Duodenal mucosa (tissue), 2 donors: ENCODE measurements around the gene SRSF2.

ENCODE experiments used
- H3K27ac ChIP-seq: one replicate; pipeline ENCODE4 v1.7.0; 2013; ENCODE audit warnings: low read depth, low read length
- H3K27me3 ChIP-seq, 2 donors: one replicate each; pipeline ENCODE4 v1.7.0; 2013; ENCODE audit warnings: low read length in 2 of 2, control low read depth in 1 of 2; ENCODE audit not compliant: insufficient read depth in 2 of 2, control insufficient read depth in 1 of 2
- H3K36me3 ChIP-seq, 2 donors: one replicate each; pipeline ENCODE4 v1.7.0; 2013; ENCODE audit warnings: low read length in 2 of 2, control low read depth in 1 of 2; ENCODE audit not compliant: insufficient read depth in 2 of 2, control insufficient read depth in 1 of 2
- H3K4me1 ChIP-seq, 2 donors: one replicate each; pipeline ENCODE4 v1.7.0; 2013; ENCODE audit warnings: low read length in 2 of 2, control low read depth in 1 of 2; ENCODE audit not compliant: insufficient read depth in 2 of 2, control insufficient read depth in 1 of 2
- H3K4me3 ChIP-seq, 2 donors: one replicate each; pipeline ENCODE4 v1.7.0; 2013; ENCODE audit warnings: low read length in 2 of 2, low read depth in 1 of 2
- H3K9ac ChIP-seq, 2 donors: one replicate each; pipeline ENCODE4 v1.7.0; 2013; ENCODE audit warnings: low read length in 2 of 2, low read depth in 1 of 2
- H3K9me3 ChIP-seq, 2 donors: one replicate each; pipeline ENCODE4 v1.7.0; 2013; ENCODE audit warnings: low read length in 2 of 2, control low read depth in 1 of 2; ENCODE audit not compliant: control insufficient read depth in 1 of 2

Gene SRSF2

DNA sequence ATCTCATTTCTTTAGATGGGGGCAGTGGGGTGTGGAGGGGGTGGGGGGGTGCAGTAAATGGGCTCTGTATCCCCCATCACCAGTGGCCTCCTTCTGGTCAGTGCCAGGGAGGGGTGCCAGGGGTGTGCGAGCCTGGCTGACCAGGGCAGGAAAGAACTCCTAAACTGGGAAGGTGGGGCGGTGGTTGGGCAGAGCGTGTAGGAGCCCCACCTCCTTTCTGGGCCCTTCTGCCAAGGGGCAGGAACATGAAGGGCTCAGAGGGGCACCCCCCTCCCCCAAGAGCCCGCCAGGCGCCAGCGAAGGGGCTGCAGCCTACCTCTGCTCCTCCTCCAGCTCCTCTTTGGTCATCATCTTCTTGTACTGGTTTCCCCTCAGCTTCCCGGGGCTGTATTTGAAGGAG is 52.4 kb downstream of the SRSF2 start:
- no peaks in the 10 kb centered on the region for H3K27me3 ChIP-seq
- no peak overlapping the region for H3K9ac ChIP-seq
- no peaks in the 10 kb centered on the region for H3K36me3 ChIP-seq
- H3K9me3 ChIP-seq: no peaks in the 10 kb centered on the region
- peaks cover 0 to 17% of the 10 kb centered on the region in 2 donors for H3K4me1 ChIP-seq
- H3K4me3 ChIP-seq: no peak overlapping the region
- H3K27ac ChIP-seq: no peak overlapping the region
